Measurements from ENCODE around the gene HOXC9. TPM values are rescaled to one million over a fixed set of nuclear protein-coding genes. Genes with fewer than 3 reads are reported as not detected.

The HOXC9 gene
- total and polyA plus RNA-seq, 2 of the 8 experiments (the other 6 are each of a cell fraction or from before 2014, with no cell fraction given) = not detected

GRCh38 chr12:53996240-53997203 is 3.4 kb upstream of the HOXC9 start:
- Histone ChIP-seq H3K9me3 (ENCODE audit: insufficient read depth in 2 of 2, low read depth in 1 of 2, low read length in 1 of 2) (peaks cover 0 to 4% of the 10 kb centered on the region in 2 experiments; a peak in 1 of 4 replicates), H3K4me3 (ENCODE audit: extremely low read depth in 1 of 4, insufficient read depth in 2 of 4, low read depth in 3 of 4, low read length in 4 of 4) (peak overlapping the region in 1 of 4 experiments; percentile 45; a peak in 3 of 8 replicates), H2BK15ac (ENCODE audit: low read length) (0 out of 2 replicates have a peak overlapping the region, but pooled peaks have one; percentile 46), H3K4ac (replicated peaks; ENCODE audit: insufficient read length, low read depth, low read length) (no peak overlapping the region), H2BK12ac (ENCODE audit: low read depth, low read length) (0 out of 2 replicates have a peak overlapping the region, but pooled peaks have one; percentile 50), H4K91ac (replicated peaks; ENCODE audit: insufficient read length, low read length) (no peak overlapping the region), H2AFZ (ENCODE audit: low read length) (no peak overlapping the region), H3K18ac (ENCODE audit: extremely low read depth, low read length) (no peak overlapping the region), H3K9ac (replicated peaks in 1 of 4; ENCODE audit: extremely low read depth in 1 of 4, low read depth in 3 of 4, low read length in 3 of 4) (no peak overlapping the region), H3K23ac (ENCODE audit: insufficient read length) (no peak overlapping the region), H2AK5ac (ENCODE audit: low read depth, low read length) (0 out of 2 replicates have a peak overlapping the region, but pooled peaks have one; percentile 53), H2BK5ac (ENCODE audit: low read depth, low read length) (no peak overlapping the region), H4K8ac (ENCODE audit: extremely low read depth, insufficient read depth, low read length) (no peak overlapping the region), H2BK20ac (ENCODE audit: low read length) (no peak overlapping the region), H3K27ac (ENCODE audit: low read depth, low read length) (no peak overlapping the region), H2BK120ac (replicated peaks; ENCODE audit: low read depth, low read length) (no peak overlapping the region), H3K23me2 (ENCODE audit: low read depth, low read length) (peaks cover 4% of the 10 kb centered on the region; the same call in 1 of the 2 replicates), H3K79me1 (ENCODE audit: low read depth, low read length) (no peaks in the 10 kb centered on the region), H3K79me2 (ENCODE audit: control insufficient read depth in 1 of 2, insufficient read depth in 2 of 2, low read length in 2 of 2) (no peaks in the 10 kb centered on the region), H4K5ac (ENCODE audit: insufficient read length, low read depth, low read length) (no peak overlapping the region), H3K56ac (replicated peaks; ENCODE audit: insufficient read length, low read depth, low read length) (no peak overlapping the region), H3K4me2 (ENCODE audit: insufficient read depth in 1 of 2, low read depth in 2 of 2, low read length in 2 of 2) (peak overlapping the region; percentile 23 to 56), H3K36me3 (ENCODE audit: control insufficient read depth in 2 of 4, insufficient read depth in 4 of 4, low read length in 3 of 4) (peaks cover 0 to 19% (median 0%) of the 10 kb centered on the region in 4 experiments; a peak in 1 of 8 replicates), H3K4me1 (replicated peaks in 1 of 4; ENCODE audit: control insufficient read depth in 3 of 4, insufficient read depth in 4 of 4, low read length in 3 of 4) (peaks cover 0 to 17% (median 8%) of the 10 kb centered on the region in 4 experiments; a peak in 5 of 7 replicates), H4K20me1 (replicated peaks in 1 of 2; ENCODE audit: control insufficient read depth in 1 of 2, insufficient read depth in 2 of 2, low read length in 2 of 2) (peaks cover 22 to 26% of the 10 kb centered on the region in 2 experiments), H3K14ac (ENCODE audit: insufficient read length) (no peak overlapping the region), H3K27me3 (replicated peaks in 1 of 4; ENCODE audit: control insufficient read depth in 3 of 4, extremely low read depth in 1 of 4, insufficient read depth in 3 of 4, low read length in 3 of 4) (peaks cover 97 to 100% (median 100%) of the 10 kb centered on the region in 4 experiments)
- DNase-seq (ENCODE audit: low read depth in 1 of 2, low spot score in 2 of 2) (no peak), FAIRE-seq (no peak)
- POLR2A ChIA-PET (ENCODE audit: partially characterized antibody) = interaction anchor here (1.2 kb wide), 2 partner anchors 10 to 220 kb away, joined by 3 read pairs; no protein-coding TSS in a partner anchor
- CTCF ChIA-PET (ENCODE audit: partially characterized antibody) = interaction anchor here (0.8 to 4.4 kb wide), 12 partner anchors 9 to 209 kb away, joined by 3 to 28 read pairs (median 4); partner anchors contain the start of gene HOXC10
- WGBS, 2 experiments (ENCODE audit: extremely low coverage in 1 of 2, insufficient coverage in 1 of 2, insufficient read length in 1 of 2, insufficient replicate concordance in 2 of 2, low coverage in 1 of 2, low lambda C conversion rate in 2 of 2, missing lambda C conversion rate in 1 of 2) = 17% methylated on average over 28 of the region's 29 CpGs; no CpG with 5 or more reads in 1 of the 2 experiments
- TF ChIP-seq RNF2 (IDR thresholded peaks at IDR 0.05; ENCODE audit: borderline replicate concordance, low read depth, low read length, missing control alignments, poor library complexity, severe bottlenecking) (peak; percentile 54), HDAC6 (IDR thresholded peaks at IDR 0.05; ENCODE audit: low read depth, low read length) (no peak)
